ENCODE data around the gene KCNMA1. TPM values are rescaled to one million over a fixed set of nuclear protein-coding genes. Genes with fewer than 3 reads are reported as not detected.
A peak's percentile ranks its signal among the peaks of the same experiment; 100 is the strongest.
"Not testable (repeated sequence)": the region's sequence is repeated elsewhere in the genome, so short reads cannot be mapped to it uniquely, and the experiment has no call there.

Gene KCNMA1
- total RNA-seq = 10 to 100 TPM in 1 of 4 donors, 1 to 10 TPM in 3; 4.6 to 10.5 (median 7.8) TPM

DNA sequence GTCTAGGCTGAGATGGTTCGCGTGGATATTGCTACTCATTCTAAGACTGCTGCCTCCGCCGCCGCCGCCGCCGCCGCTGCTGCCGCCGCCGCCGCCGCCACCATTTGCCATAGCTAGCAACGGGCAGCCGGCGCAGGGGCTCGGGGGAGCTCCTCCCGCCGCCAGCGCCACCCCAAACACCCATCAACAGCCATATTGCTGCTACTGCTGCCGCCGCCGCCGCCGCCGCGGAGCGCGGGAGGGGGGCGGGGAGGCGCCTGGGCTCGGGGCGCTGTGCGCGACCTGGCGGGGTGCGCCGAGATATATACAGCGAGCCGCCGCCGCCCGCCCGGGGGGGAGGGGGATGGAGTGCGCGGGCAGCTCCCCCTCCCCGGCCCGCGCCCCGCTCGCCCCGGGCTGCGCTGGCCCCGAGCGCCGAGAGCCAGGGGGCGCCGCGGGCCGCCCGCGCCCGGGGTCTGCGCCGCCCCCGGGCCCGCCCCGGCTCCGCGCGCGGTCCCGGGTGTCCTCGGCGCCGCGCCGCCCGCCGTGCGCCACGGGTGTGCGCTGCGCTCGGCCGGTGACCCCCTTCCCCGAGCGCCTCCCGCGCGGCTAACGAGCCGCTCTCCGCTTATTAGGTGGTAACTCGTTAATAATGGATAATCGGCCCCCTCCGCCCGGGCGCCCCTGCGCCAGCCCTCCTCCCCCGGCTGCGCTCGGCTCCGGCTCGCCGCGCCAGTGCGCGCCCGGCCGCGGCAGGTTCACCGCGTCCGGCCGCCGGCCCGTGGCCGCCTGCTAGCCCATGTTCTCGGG lies at the start of gene KCNMA1:
KCNMA1 (minus strand) TSS at position 277 of the 789 bp plus-strand sequence.
- no peak for TF ChIP-seq POLR2A (IDR thresholded peaks at IDR 0.05)
- TF ChIP-seq POLR2AphosphoS5 (IDR thresholded peaks at IDR 0.05) = no peak
- TF ChIP-seq EP300 (IDR thresholded peaks at IDR 0.05) = no peak
- TF ChIP-seq, protein P1, sequence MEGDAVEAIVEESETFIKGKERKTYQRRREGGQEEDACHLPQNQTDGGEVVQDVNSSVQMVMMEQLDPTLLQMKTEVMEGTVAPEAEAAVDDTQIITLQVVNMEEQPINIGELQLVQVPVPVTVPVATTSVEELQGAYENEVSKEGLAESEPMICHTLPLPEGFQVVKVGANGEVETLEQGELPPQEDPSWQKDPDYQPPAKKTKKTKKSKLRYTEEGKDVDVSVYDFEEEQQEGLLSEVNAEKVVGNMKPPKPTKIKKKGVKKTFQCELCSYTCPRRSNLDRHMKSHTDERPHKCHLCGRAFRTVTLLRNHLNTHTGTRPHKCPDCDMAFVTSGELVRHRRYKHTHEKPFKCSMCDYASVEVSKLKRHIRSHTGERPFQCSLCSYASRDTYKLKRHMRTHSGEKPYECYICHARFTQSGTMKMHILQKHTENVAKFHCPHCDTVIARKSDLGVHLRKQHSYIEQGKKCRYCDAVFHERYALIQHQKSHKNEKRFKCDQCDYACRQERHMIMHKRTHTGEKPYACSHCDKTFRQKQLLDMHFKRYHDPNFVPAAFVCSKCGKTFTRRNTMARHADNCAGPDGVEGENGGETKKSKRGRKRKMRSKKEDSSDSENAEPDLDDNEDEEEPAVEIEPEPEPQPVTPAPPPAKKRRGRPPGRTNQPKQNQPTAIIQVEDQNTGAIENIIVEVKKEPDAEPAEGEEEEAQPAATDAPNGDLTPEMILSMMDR (IDR thresholded peaks at IDR 0.05) = no peak
- Histone ChIP-seq H3K4me1 (peaks cover 26% of the 10 kb centered on the region), H3K9me3 (no peaks in the 10 kb centered on the region), H3K27me3 (peaks cover 77% of the 10 kb centered on the region), H3K27ac (no peak within 1 kb of the TSS), H3K36me3 (no peaks in the 10 kb centered on the region), H3K4me3 (peak within 1 kb of the TSS; percentile 58)
- no peak for DNase-seq (ENCODE audit: low spot score in 2 of 2)
- WGBS = 0% methylated on average over 20 of the region's 121 CpGs

GRCh38 chr10:77686650-77687417 lies 49.2 kb upstream of the KCNMA1 start:
- Histone ChIP-seq H3K4me1 (no peaks in the 10 kb centered on the region), H3K27ac (no peak overlapping the region), H3K27me3 (peaks cover 19% of the 10 kb centered on the region), H3K36me3 (no peaks in the 10 kb centered on the region), H3K9me3 (no peaks in the 10 kb centered on the region), H3K4me3 (no peak overlapping the region)
- no peak for DNase-seq (ENCODE audit: low spot score in 2 of 2)
- TF ChIP-seq POLR2AphosphoS5 (IDR thresholded peaks at IDR 0.05) (no peak), EP300 (IDR thresholded peaks at IDR 0.05) (no peak)
- TF ChIP-seq, protein P1 (IDR thresholded peaks at IDR 0.05) = no peak
- 79% methylated on average over 11 of the region's 11 CpGs for whole genome bisulfite sequencing

- H3K9me3 ChIP-seq = no peaks in the 10 kb centered on the region
- TF ChIP-seq POLR2A (IDR thresholded peaks at IDR 0.05) (no peak), POLR2AphosphoS5 (IDR thresholded peaks at IDR 0.05) (no peak), EP300 (IDR thresholded peaks at IDR 0.05) (no peak)
- TF ChIP-seq, protein P1 (IDR thresholded peaks at IDR 0.05) = no peak
- WGBS = 79% methylated on average over 3 of the region's 3 CpGs
- no peaks in the 10 kb centered on the region for H3K36me3 ChIP-seq
- no peak for DNase-seq (ENCODE audit: low spot score in 2 of 2)
- H3K27ac ChIP-seq = no peak overlapping the region
- peaks cover 22% of the 10 kb centered on the region for H3K27me3 ChIP-seq
- H3K4me3 ChIP-seq = no peak overlapping the region
- no peaks in the 10 kb centered on the region for H3K4me1 ChIP-seq
These were observed 48.5 kb upstream of the KCNMA1 start for GRCh38 chr10:77686096-77686495.

DNA sequence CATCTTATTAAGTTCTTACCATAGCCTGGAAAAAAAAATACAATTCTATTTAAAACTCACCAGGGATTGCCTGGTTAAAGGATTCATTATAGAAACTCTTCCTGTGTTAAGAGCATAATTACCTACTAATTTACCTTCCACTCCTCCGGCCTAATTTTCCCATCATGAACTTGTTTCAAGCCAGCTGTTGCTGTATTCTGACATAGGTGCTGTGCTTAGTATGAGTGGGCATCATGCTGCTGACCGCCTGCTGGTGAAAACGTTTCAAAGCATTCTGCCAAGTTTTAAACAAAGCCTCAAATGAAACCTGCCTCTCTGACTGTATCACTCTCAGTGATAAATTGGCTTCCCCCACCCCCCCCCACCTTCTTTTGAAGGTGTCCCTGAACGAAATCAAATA lies 47.8 kb upstream of the KCNMA1 start:
- 64% methylated on average over 4 of the region's 4 CpGs for whole genome bisulfite sequencing
- no peak overlapping the region for H3K27ac ChIP-seq
- DNase-seq (ENCODE audit: low spot score in 2 of 2) = no peak
- H3K4me1 ChIP-seq = no peaks in the 10 kb centered on the region
- no peaks in the 10 kb centered on the region for H3K36me3 ChIP-seq
- H3K4me3 ChIP-seq = no peak overlapping the region
- H3K9me3 ChIP-seq = no peaks in the 10 kb centered on the region
- H3K27me3 ChIP-seq = peaks cover 22% of the 10 kb centered on the region
- TF ChIP-seq, protein P1 (IDR thresholded peaks at IDR 0.05) = no peak
- TF ChIP-seq EP300 (IDR thresholded peaks at IDR 0.05) (no peak), POLR2A (IDR thresholded peaks at IDR 0.05) (no peak), POLR2AphosphoS5 (IDR thresholded peaks at IDR 0.05) (no peak)

GRCh38 chr10:77683088-77683432 lies 45.5 kb upstream of the KCNMA1 start:
- not testable (repeated sequence) for H3K36me3 ChIP-seq; H3K27ac ChIP-seq; H3K4me3 ChIP-seq; H3K4me1 ChIP-seq; H3K9me3 ChIP-seq; DNase-seq (ENCODE audit: low spot score in 2 of 2)
- peaks cover 21% of the 10 kb centered on the region for H3K27me3 ChIP-seq
- WGBS = 73% methylated on average over 8 of the region's 8 CpGs
